GM18858 (cell line): Measurements from ENCODE around the gene THRSP.
"Not testable (repeated sequence)": the region's sequence is repeated elsewhere in the genome, so short reads cannot be mapped to it uniquely, and the experiment has no call there.

ENCODE experiments used
- ATAC-seq: cut with Tn5 transposase; IDR thresholded peaks from one replicate; pipeline ENCODE4 v1.9.1; 2021; ENCODE audit not compliant: unreplicated experiment

Gene THRSP

GRCh38 chr11:78062671-78063070 is 990 bp upstream of the THRSP start:
- no peak for ATAC-seq

- no peak for ATAC-seq
Measured at GRCh38 chr11:78065203-78065602, 1.5 kb downstream of the THRSP start.

- no peak for ATAC-seq
Measured at GRCh38 chr11:78066471-78066870, 2.8 kb downstream of the THRSP start.

GRCh38 chr11:78067704-78068103 is 4.0 kb downstream of the THRSP start:
- ATAC-seq = no peak

- ATAC-seq = no peak
Measured at GRCh38 chr11:78069465-78069864, 5.8 kb downstream of the THRSP start.

GRCh38 chr11:78070621-78071020 is 7.0 kb downstream of the THRSP start:
- no peak for ATAC-seq

GRCh38 chr11:78071717-78072116 is 8.1 kb downstream of the THRSP start:
- ATAC-seq = no peak

- ATAC-seq = no peak
Measured at GRCh38 chr11:78072455-78072854, 8.8 kb downstream of the THRSP start.

GRCh38 chr11:78074756-78075155 is 11.1 kb downstream of the THRSP start:
- ATAC-seq = no peak

GRCh38 chr11:78076733-78077403 is 13.2 kb downstream of the THRSP start:
- no peak for ATAC-seq

- ATAC-seq = not testable (repeated sequence)
Measured at GRCh38 chr11:78077592-78077991, 13.9 kb downstream of the THRSP start.

- ATAC-seq = no peak
Measured at GRCh38 chr11:78078218-78079167, 14.8 kb downstream of the THRSP start.

- ATAC-seq = no peak
Measured at GRCh38 chr11:78079232-78080083, 15.8 kb downstream of the THRSP start, which contains the start of gene NDUFC2. TSS of gene NDUFC2 (minus strand) at chr11:78079862. CDS start at chr11:78079744, 118 bp downstream.

- no peak for ATAC-seq
Measured at GRCh38 chr11:78080084-78080817, 16.6 kb downstream of the THRSP start.

- no peak for ATAC-seq
Measured at GRCh38 chr11:78080818-78081495, 17.3 kb downstream of the THRSP start.

GRCh38 chr11:78081583-78081982 is 17.9 kb downstream of the THRSP start:
- no peak for ATAC-seq

- no peak for ATAC-seq
Measured at GRCh38 chr11:78082146-78082545, 18.5 kb downstream of the THRSP start.

GRCh38 chr11:78083021-78083420 is 19.4 kb downstream of the THRSP start:
- ATAC-seq = no peak

- not testable (repeated sequence) for ATAC-seq
Measured at GRCh38 chr11:78084506-78084905, 20.8 kb downstream of the THRSP start.

- no peak for ATAC-seq
Measured at GRCh38 chr11:78085972-78086371, 22.3 kb downstream of the THRSP start.
